HepG2 (cell line): Measurements from ENCODE around the gene PYGB. TPM values are rescaled to one million over a fixed set of nuclear protein-coding genes. Genes with fewer than 3 reads are reported as not detected.

Experiments used
- ATAC-seq: fragments of 200-7000 bp; cut with Tn5 transposase; 3 replicates; pipeline ENCODE4 v1.9.1; 2020; ENCODE audit warnings: mild to moderate bottlenecking, moderate library complexity
- BruUV-seq: library from RNA; stranded (reverse); fragments of 400-500 nt; replicated peaks from 2 replicates; lab custom pipeline; 2021; lab: Mats Ljungman, UMichigan
- CTCF ChIA-PET: fragments of 300-600 bp; formaldehyde crosslinking; extraction: SDS; loops from one replicate; lab custom pipeline; 2021; ENCODE audit warnings: low total read pairs, inconsistent platforms, low intra/inter-chr PET ratio; lab: Yijun Ruan, JAX
- POLR2A ChIA-PET: fragments of 350-600 bp; sonication (Branson Sonifier 250); formaldehyde crosslinking; loops from one replicate; lab custom pipeline; 2020; ENCODE audit warnings: antibody characterized with exemption, inconsistent platforms; lab: Yijun Ruan, JAX
- DNase-seq: peaks from one replicate; pipeline ENCODE4 v3.0.0-alpha.2; 2015; ENCODE audit warnings: low spot score
- FAIRE-seq: peaks from 3 replicates; lab custom pipeline; 2011; peaks lifted over from hg19 to GRCh38; lab: Jason Lieb, UNC
- H2AFZ ChIP-seq: one replicate; pipeline ENCODE4 v1.6.1; 2011; ENCODE audit warnings: low read length, inconsistent platforms
- H3K27ac ChIP-seq: fragments of 300-600 bp; 3 replicates; pipeline ENCODE4 v1.8.0; 2011; ENCODE audit warnings: mixed run types, mild to moderate bottlenecking, mixed read lengths, low read length, inconsistent platforms; ENCODE audit not compliant: insufficient read depth; ENCODE audit errors: extremely low read length
- H3K27me3 ChIP-seq, 2 experiments: fragments of 200-600 bp in 1 of 2; 2 replicates in 1 of 2; 3 replicates in 1 of 2; pipeline versions ENCODE4 v1.6.0 to v1.8.0; 2011; ENCODE audit warnings: low read length in 2 of 2, mild to moderate bottlenecking in 2 of 2, moderate library complexity in 2 of 2, inconsistent platforms in 1 of 2; ENCODE audit not compliant: insufficient read depth in 2 of 2, control insufficient read depth in 1 of 2
- H3K36me3 ChIP-seq, 2 experiments: fragments of 200-600 bp in 1 of 2; replicated peaks in 1 of 2; 2 replicates in 1 of 2; 3 replicates in 1 of 2; pipeline versions ENCODE4 v1.5.1 to v1.8.0; 2011; ENCODE audit warnings: low read length in 2 of 2, inconsistent platforms in 1 of 2; ENCODE audit not compliant: insufficient read depth in 2 of 2, control insufficient read depth in 1 of 2
- H3K4me1 ChIP-seq: 2 replicates; pipeline ENCODE4 v1.5.1; 2012; ENCODE audit warnings: low read length, inconsistent platforms; ENCODE audit not compliant: insufficient read depth
- H3K4me2 ChIP-seq: 2 replicates; pipeline ENCODE4 v1.6.0; 2011; ENCODE audit warnings: low read depth, low read length, inconsistent platforms
- H3K4me3 ChIP-seq, 3 experiments: fragments of 200-600 bp in 1 of 3; sonication (generic), shearing (Covaris generic) in 1 of 3; replicated peaks in 1 of 3; 2 replicates each; pipeline ENCODE4 v1.5.1; 2011 to 2016; ENCODE audit warnings: low read length in 3 of 3, inconsistent platforms in 2 of 3, low read depth in 2 of 3, mild to moderate bottlenecking in 2 of 3, control low read depth in 1 of 3, mixed read lengths in 1 of 3; ENCODE audit not compliant: insufficient read depth in 1 of 3
- H3K79me2 ChIP-seq: one replicate; pipeline ENCODE4 v1.6.1; 2011; ENCODE audit warnings: low read length, inconsistent platforms; ENCODE audit not compliant: insufficient read depth
- H3K9ac ChIP-seq: 2 replicates; pipeline ENCODE4 v1.6.0; 2011; ENCODE audit warnings: mild to moderate bottlenecking, low read depth, low read length, inconsistent platforms; ENCODE audit not compliant: insufficient read depth
- H3K9me3 ChIP-seq: 2 replicates; pipeline ENCODE4 v1.5.1; 2012; ENCODE audit warnings: mild to moderate bottlenecking, low read length
- H4K20me1 ChIP-seq: 2 replicates; pipeline ENCODE4 v1.6.0; 2011; ENCODE audit warnings: inconsistent platforms, mild to moderate bottlenecking, low read length, moderate library complexity; ENCODE audit not compliant: insufficient read depth
- AGO2 ChIP-seq: fragments of 200-400 bp; formaldehyde crosslinking; optimal IDR thresholded peaks from 2 replicates; pipeline ENCODE3; 2017; ENCODE audit warnings: mild to moderate bottlenecking, low read depth, low read length, moderate library complexity
- CBX1 ChIP-seq: IDR thresholded peaks from one replicate; pipeline ENCODE4 v1.6.1; 2016; ENCODE audit warnings: antibody characterized with exemption, low read depth
- KLF13 ChIP-seq: sonication (generic); formaldehyde crosslinking; IDR thresholded peaks from 2 replicates; pipeline ENCODE4 v1.4.0; 2020; ENCODE audit warnings: mild to moderate bottlenecking, missing genetic modification reagents
- NRL ChIP-seq: sonication (generic); formaldehyde crosslinking; IDR thresholded peaks from 2 replicates; pipeline ENCODE4 v1.5.0; 2020; ENCODE audit warnings: missing genetic modification reagents, mild to moderate bottlenecking, moderate library complexity, borderline replicate concordance
- TMF1 ChIP-seq: sonication (generic); formaldehyde crosslinking; IDR thresholded peaks from 2 replicates; pipeline ENCODE4 v1.8.1; 2022; ENCODE audit warnings: low read depth, missing genetic modification reagents
- ZNF280B ChIP-seq: sonication (generic); formaldehyde crosslinking; IDR thresholded peaks from 2 replicates; pipeline ENCODE4 v1.5.0; 2020; ENCODE audit warnings: missing genetic modification reagents, mild to moderate bottlenecking, borderline replicate concordance
- ZNF768 ChIP-seq: sonication (generic); formaldehyde crosslinking; IDR thresholded peaks from 2 replicates; pipeline ENCODE4 v1.4.0; 2020; ENCODE audit warnings: missing genetic modification reagents
- WGBS: methylation state at CpG from one replicate; pipeline ENCODE4 v1.1.6; 2017; ENCODE audit warnings: low lambda C conversion rate; 5-methylcytosine and 5-hydroxymethylcytosine counted together
- in situ Hi-C: cut with HindIII; loops from 2 replicates; pipeline ENCODE4 v1.10.0; 2017; ENCODE audit warnings: low pct_unique_long_range_greater_than_20kb; ENCODE audit not compliant: extremely low pct_ligation_motif_present
- intact Hi-C: fragments of 100-400 bp; cut with micrococcal nuclease; formaldehyde crosslinking; loops from one replicate; pipeline ENCODE4 v1.10.0; 2022; ENCODE audit not compliant: unreplicated experiment
- polyA plus RNA-seq, 8 experiments: library from polyadenylated mRNA; depleted of rRNA in 3 of 8; stranded (reverse) in 7 of 8; unstranded in 1 of 8; fragments of >200 nt; fragmentation: Illumina TruSeq in 4 of 8; extraction: Trizol in 4 of 8; gene quantifications; 2 replicates each; pipeline versions ENCODE4 v1.2.1 to v1.2.3, GENCODE V29; 2011 to 2016; ENCODE audit warnings: low read depth in 4 of 8, missing spikeins in 1 of 8, mixed read lengths in 1 of 8; ENCODE audit not compliant: insufficient read depth in 1 of 8
- total RNA-seq, 5 experiments: library from RNA; depleted of rRNA; stranded (reverse); fragments of >200 nt; fragmentation: Illumina TruSeq; extraction: Trizol; gene quantifications; 2 replicates each; pipeline ENCODE4 v1.2.3, GENCODE V29; 2016; ENCODE audit warnings: low read depth in 1 of 5
- TF ChIP-seq, protein P1 (sequence below): sonication (generic); formaldehyde crosslinking; IDR thresholded peaks from 2 replicates; pipeline ENCODE4 v1.5.0; 2020; ENCODE audit warnings: mild to moderate bottlenecking, missing genetic modification reagents

PYGB gene
- total and polyA plus RNA-seq, 2 of the 13 experiments (the other 11 are each of a cell fraction or from before 2014, with no cell fraction given): 24.2 to 86.3 TPM

- Histone ChIP-seq H3K79me2 (no peaks in the 10 kb centered on the region), H3K9ac (no peak overlapping the region), H3K27me3 (no peaks in the 10 kb centered on the region), H3K4me3 (no peak overlapping the region), H3K9me3 (no peaks in the 10 kb centered on the region), H2AFZ (no peak overlapping the region), H3K36me3 (peaks cover 26 to 28% of the 10 kb centered on the region in 2 experiments), H3K4me2 (no peak overlapping the region), H3K27ac (no peak overlapping the region), H4K20me1 (no peaks in the 10 kb centered on the region), H3K4me1 (no peaks in the 10 kb centered on the region)
- CTCF ChIA-PET: no interaction called here
- DNase-seq (no peak), FAIRE-seq (no peak), ATAC-seq (peak; percentile 4; the same call in 1 of the 3 replicates)
- intact Hi-C loops: no loop called here
- POLR2A ChIA-PET: interaction anchor here (3.6 kb wide), 1 partner anchor 8 kb away, joined by 20 read pairs; no protein-coding TSS in a partner anchor
- in situ Hi-C loops: loop anchor here (25.0 kb wide), 1 partner anchor 361 kb away; no protein-coding TSS in a partner anchor
- TF ChIP-seq ZNF280B (0 out of 2 replicates have a peak, but pooled peaks have one; percentile 20), KLF13 (CRISPR knock-in tag) (0 out of 2 replicates have a peak, but pooled peaks have one; percentile 31), CBX1 (no peak), AGO2 (peak; percentile 59), ZNF768 (CRISPR knock-in tag) (peak; percentile 96), NRL (CRISPR knock-in tag) (0 out of 2 replicates have a peak, but pooled peaks have one; percentile 27), TMF1 (CRISPR knock-in tag) (no peak)
- TF ChIP-seq, protein P1, sequence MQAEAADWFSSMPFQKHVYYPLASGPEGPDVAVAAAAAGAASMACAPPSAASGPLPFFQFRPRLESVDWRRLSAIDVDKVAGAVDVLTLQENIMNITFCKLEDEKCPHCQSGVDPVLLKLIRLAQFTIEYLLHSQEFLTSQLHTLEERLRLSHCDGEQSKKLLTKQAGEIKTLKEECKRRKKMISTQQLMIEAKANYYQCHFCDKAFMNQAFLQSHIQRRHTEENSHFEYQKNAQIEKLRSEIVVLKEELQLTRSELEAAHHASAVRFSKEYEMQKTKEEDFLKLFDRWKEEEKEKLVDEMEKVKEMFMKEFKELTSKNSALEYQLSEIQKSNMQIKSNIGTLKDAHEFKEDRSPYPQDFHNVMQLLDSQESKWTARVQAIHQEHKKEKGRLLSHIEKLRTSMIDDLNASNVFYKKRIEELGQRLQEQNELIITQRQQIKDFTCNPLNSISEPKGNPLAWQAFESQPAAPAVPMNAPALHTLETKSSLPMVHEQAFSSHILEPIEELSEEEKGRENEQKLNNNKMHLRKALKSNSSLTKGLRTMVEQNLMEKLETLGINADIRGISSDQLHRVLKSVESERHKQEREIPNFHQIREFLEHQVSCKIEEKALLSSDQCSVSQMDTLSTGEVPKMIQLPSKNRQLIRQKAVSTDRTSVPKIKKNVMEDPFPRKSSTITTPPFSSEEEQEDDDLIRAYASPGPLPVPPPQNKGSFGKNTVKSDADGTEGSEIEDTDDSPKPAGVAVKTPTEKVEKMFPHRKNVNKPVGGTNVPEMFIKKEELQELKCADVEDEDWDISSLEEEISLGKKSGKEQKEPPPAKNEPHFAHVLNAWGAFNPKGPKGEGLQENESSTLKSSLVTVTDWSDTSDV (CRISPR knock-in tag): 0 out of 2 replicates have a peak, but pooled peaks have one; percentile 16
- BruUV-seq: no TSS peak
- WGBS: 91% methylated on average over 9 of the region's 9 CpGs
Observed at GRCh38 chr20:25301357-25301920, 53.6 kb downstream of the PYGB start.
